ENCODE results near the gene C17orf75.

- TF ChIP-seq POLR2A (IDR thresholded peaks at IDR 0.05) (no peak), CTCF (IDR thresholded peaks at IDR 0.05) (no peak), POLR2AphosphoS5 (IDR thresholded peaks at IDR 0.05) (no peak), EP300 (IDR thresholded peaks at IDR 0.05) (no peak)
Observed at GRCh38 chr17:32385971-32386370, 44.0 kb upstream of the C17orf75 start.
